ENCODE measurements around the gene SPOCK2.

The SPOCK2 gene

GRCh38 chr10:72050873-72051272 lies 37.5 kb downstream of the SPOCK2 start:
- Histone ChIP-seq H3K4ac (ENCODE audit: low read depth, low read length) (no peak overlapping the region), H3K4me2 (ENCODE audit: low read length) (no peak overlapping the region), H3K56ac (ENCODE audit: low read length) (no peak overlapping the region), H4K5ac (ENCODE audit: low read length) (no peak overlapping the region), H2BK120ac (ENCODE audit: low read depth, low read length) (no peak overlapping the region), H3K23ac (ENCODE audit: low read length) (no peak overlapping the region), H3K9ac (ENCODE audit: low read length) (no peak overlapping the region), H3K79me1 (ENCODE audit: low read length) (no peaks in the 10 kb centered on the region), H2BK5ac (ENCODE audit: low read length) (no peak overlapping the region), H4K8ac (ENCODE audit: low read depth, low read length) (no peak overlapping the region), H3K4me1 (ENCODE audit: control insufficient read depth, low read depth, low read length) (no peaks in the 10 kb centered on the region), H3K18ac (ENCODE audit: low read length) (no peak overlapping the region), H3K27me3 (ENCODE audit: insufficient read depth, low read length, poor library complexity) (no peaks in the 10 kb centered on the region), H3K4me3 (ENCODE audit: low read length) (no peak overlapping the region), H2AK5ac (ENCODE audit: low read length) (no peak overlapping the region), H3K79me2 (ENCODE audit: control insufficient read depth, insufficient read depth, low read length) (no peaks in the 10 kb centered on the region), H2BK15ac (replicated peaks; ENCODE audit: low read depth) (no peak overlapping the region), H3K27ac (ENCODE audit: low read depth, low read length) (no peak overlapping the region), H3K36me3 (ENCODE audit: control insufficient read depth, insufficient read depth, low read length) (no peaks in the 10 kb centered on the region)
- no CpG with 5 or more reads among the region's 3 CpGs for WGBS (ENCODE audit: extremely low coverage, insufficient coverage, low lambda C conversion rate)
- DNase-seq, result no peak

- no CpG with 5 or more reads among the region's 5 CpGs for WGBS (ENCODE audit: extremely low coverage, insufficient coverage, low lambda C conversion rate)
- Histone ChIP-seq H3K4me3 (ENCODE audit: low read length) (no peak overlapping the region), H3K27me3 (ENCODE audit: insufficient read depth, low read length, poor library complexity) (no peaks in the 10 kb centered on the region), H4K5ac (ENCODE audit: low read length) (no peak overlapping the region), H3K79me2 (ENCODE audit: control insufficient read depth, insufficient read depth, low read length) (no peaks in the 10 kb centered on the region), H3K4ac (ENCODE audit: low read depth, low read length) (no peak overlapping the region), H3K56ac (ENCODE audit: low read length) (no peak overlapping the region), H3K79me1 (ENCODE audit: low read length) (no peaks in the 10 kb centered on the region), H2BK15ac (replicated peaks; ENCODE audit: low read depth) (no peak overlapping the region), H3K27ac (ENCODE audit: low read depth, low read length) (no peak overlapping the region), H3K18ac (ENCODE audit: low read length) (no peak overlapping the region), H4K8ac (ENCODE audit: low read depth, low read length) (no peak overlapping the region), H3K23ac (ENCODE audit: low read length) (no peak overlapping the region), H3K36me3 (ENCODE audit: control insufficient read depth, insufficient read depth, low read length) (no peaks in the 10 kb centered on the region), H3K4me2 (ENCODE audit: low read length) (no peak overlapping the region), H3K4me1 (ENCODE audit: control insufficient read depth, low read depth, low read length) (no peaks in the 10 kb centered on the region), H3K9ac (ENCODE audit: low read length) (no peak overlapping the region), H2BK120ac (ENCODE audit: low read depth, low read length) (no peak overlapping the region), H2BK5ac (ENCODE audit: low read length) (no peak overlapping the region), H2AK5ac (ENCODE audit: low read length) (no peak overlapping the region)
- peak; percentile 61 for DNase-seq
Observed at GRCh38 chr10:72049969-72050781, 38.2 kb downstream of the SPOCK2 start.

- DNase-seq, result no peak
- Histone ChIP-seq H3K27ac (ENCODE audit: low read depth, low read length) (no peak overlapping the region), H3K4me3 (ENCODE audit: low read length) (no peak overlapping the region), H3K9ac (ENCODE audit: low read length) (no peak overlapping the region), H3K4me2 (ENCODE audit: low read length) (no peak overlapping the region), H3K4me1 (ENCODE audit: control insufficient read depth, low read depth, low read length) (no peaks in the 10 kb centered on the region), H3K4ac (ENCODE audit: low read depth, low read length) (no peak overlapping the region), H3K23ac (ENCODE audit: low read length) (no peak overlapping the region), H3K36me3 (ENCODE audit: control insufficient read depth, insufficient read depth, low read length) (no peaks in the 10 kb centered on the region), H3K27me3 (ENCODE audit: insufficient read depth, low read length, poor library complexity) (no peaks in the 10 kb centered on the region), H2BK15ac (replicated peaks; ENCODE audit: low read depth) (no peak overlapping the region), H3K79me1 (ENCODE audit: low read length) (no peaks in the 10 kb centered on the region), H4K8ac (ENCODE audit: low read depth, low read length) (no peak overlapping the region), H3K18ac (ENCODE audit: low read length) (no peak overlapping the region), H3K56ac (ENCODE audit: low read length) (no peak overlapping the region), H3K79me2 (ENCODE audit: control insufficient read depth, insufficient read depth, low read length) (no peaks in the 10 kb centered on the region), H2AK5ac (ENCODE audit: low read length) (no peak overlapping the region), H2BK120ac (ENCODE audit: low read depth, low read length) (no peak overlapping the region), H4K5ac (ENCODE audit: low read length) (no peak overlapping the region), H2BK5ac (ENCODE audit: low read length) (no peak overlapping the region)
- no CpG with 5 or more reads among the region's 1 CpG for WGBS (ENCODE audit: extremely low coverage, insufficient coverage, low lambda C conversion rate)
Observed at GRCh38 chr10:72049472-72049871, 38.9 kb downstream of the SPOCK2 start.

GRCh38 chr10:72048450-72049124 lies 39.8 kb downstream of the SPOCK2 start:
- Histone ChIP-seq H2BK5ac (ENCODE audit: low read length) (no peak overlapping the region), H4K8ac (ENCODE audit: low read depth, low read length) (no peak overlapping the region), H3K23ac (ENCODE audit: low read length) (no peak overlapping the region), H3K36me3 (ENCODE audit: control insufficient read depth, insufficient read depth, low read length) (no peaks in the 10 kb centered on the region), H3K4ac (ENCODE audit: low read depth, low read length) (no peak overlapping the region), H3K9ac (ENCODE audit: low read length) (no peak overlapping the region), H3K4me2 (ENCODE audit: low read length) (no peak overlapping the region), H2BK15ac (replicated peaks; ENCODE audit: low read depth) (no peak overlapping the region), H3K56ac (ENCODE audit: low read length) (no peak overlapping the region), H3K79me1 (ENCODE audit: low read length) (no peaks in the 10 kb centered on the region), H3K27ac (ENCODE audit: low read depth, low read length) (no peak overlapping the region), H2AK5ac (ENCODE audit: low read length) (no peak overlapping the region), H3K4me3 (ENCODE audit: low read length) (no peak overlapping the region), H3K18ac (ENCODE audit: low read length) (no peak overlapping the region), H4K5ac (ENCODE audit: low read length) (no peak overlapping the region), H3K27me3 (ENCODE audit: insufficient read depth, low read length, poor library complexity) (no peaks in the 10 kb centered on the region), H2BK120ac (ENCODE audit: low read depth, low read length) (no peak overlapping the region), H3K4me1 (ENCODE audit: control insufficient read depth, low read depth, low read length) (no peaks in the 10 kb centered on the region), H3K79me2 (ENCODE audit: control insufficient read depth, insufficient read depth, low read length) (no peaks in the 10 kb centered on the region)
- WGBS (ENCODE audit: extremely low coverage, insufficient coverage, low lambda C conversion rate), result no CpG with 5 or more reads among the region's 12 CpGs
- DNase-seq, result peak; percentile 96

- H3K4ac ChIP-seq (ENCODE audit: low read depth, low read length), result no peak overlapping the region
- H3K27me3 ChIP-seq (ENCODE audit: insufficient read depth, low read length, poor library complexity), result no peaks in the 10 kb centered on the region
- H3K79me1 ChIP-seq (ENCODE audit: low read length), result no peaks in the 10 kb centered on the region
- H4K8ac ChIP-seq (ENCODE audit: low read depth, low read length), result no peak overlapping the region
- H3K9ac ChIP-seq (ENCODE audit: low read length), result no peak overlapping the region
- H4K5ac ChIP-seq (ENCODE audit: low read length), result no peak overlapping the region
- no peaks in the 10 kb centered on the region for H3K4me1 ChIP-seq (ENCODE audit: control insufficient read depth, low read depth, low read length)
- H3K4me3 ChIP-seq (ENCODE audit: low read length), result no peak overlapping the region
- no peaks in the 10 kb centered on the region for H3K36me3 ChIP-seq (ENCODE audit: control insufficient read depth, insufficient read depth, low read length)
- no peak overlapping the region for H3K23ac ChIP-seq (ENCODE audit: low read length)
- H3K4me2 ChIP-seq (ENCODE audit: low read length), result no peak overlapping the region
- DNase-seq, result no peak
- no CpG with 5 or more reads among the region's 2 CpGs for WGBS (ENCODE audit: extremely low coverage, insufficient coverage, low lambda C conversion rate)
- no peak overlapping the region for H3K27ac ChIP-seq (ENCODE audit: low read depth, low read length)
- no peak overlapping the region for H2BK15ac ChIP-seq (replicated peaks; ENCODE audit: low read depth)
- H3K56ac ChIP-seq (ENCODE audit: low read length), result no peak overlapping the region
- no peaks in the 10 kb centered on the region for H3K79me2 ChIP-seq (ENCODE audit: control insufficient read depth, insufficient read depth, low read length)
- H2BK120ac ChIP-seq (ENCODE audit: low read depth, low read length), result no peak overlapping the region
- H2BK5ac ChIP-seq (ENCODE audit: low read length), result no peak overlapping the region
- H3K18ac ChIP-seq (ENCODE audit: low read length), result no peak overlapping the region
- no peak overlapping the region for H2AK5ac ChIP-seq (ENCODE audit: low read length)
Observed at GRCh38 chr10:72045586-72045985, 42.8 kb downstream of the SPOCK2 start.

Data from mesendoderm (in vitro differentiated cells).